ENCODE measurements around the gene AFAP1. TPM values are rescaled to one million over a fixed set of nuclear protein-coding genes. Genes with fewer than 3 reads are reported as not detected.

Gene AFAP1
- total and polyA plus RNA-seq, 2 donors (not counting 1 experiment from before 2014, with no cell fraction given), result 0.03 to 0.44 TPM

DNA sequence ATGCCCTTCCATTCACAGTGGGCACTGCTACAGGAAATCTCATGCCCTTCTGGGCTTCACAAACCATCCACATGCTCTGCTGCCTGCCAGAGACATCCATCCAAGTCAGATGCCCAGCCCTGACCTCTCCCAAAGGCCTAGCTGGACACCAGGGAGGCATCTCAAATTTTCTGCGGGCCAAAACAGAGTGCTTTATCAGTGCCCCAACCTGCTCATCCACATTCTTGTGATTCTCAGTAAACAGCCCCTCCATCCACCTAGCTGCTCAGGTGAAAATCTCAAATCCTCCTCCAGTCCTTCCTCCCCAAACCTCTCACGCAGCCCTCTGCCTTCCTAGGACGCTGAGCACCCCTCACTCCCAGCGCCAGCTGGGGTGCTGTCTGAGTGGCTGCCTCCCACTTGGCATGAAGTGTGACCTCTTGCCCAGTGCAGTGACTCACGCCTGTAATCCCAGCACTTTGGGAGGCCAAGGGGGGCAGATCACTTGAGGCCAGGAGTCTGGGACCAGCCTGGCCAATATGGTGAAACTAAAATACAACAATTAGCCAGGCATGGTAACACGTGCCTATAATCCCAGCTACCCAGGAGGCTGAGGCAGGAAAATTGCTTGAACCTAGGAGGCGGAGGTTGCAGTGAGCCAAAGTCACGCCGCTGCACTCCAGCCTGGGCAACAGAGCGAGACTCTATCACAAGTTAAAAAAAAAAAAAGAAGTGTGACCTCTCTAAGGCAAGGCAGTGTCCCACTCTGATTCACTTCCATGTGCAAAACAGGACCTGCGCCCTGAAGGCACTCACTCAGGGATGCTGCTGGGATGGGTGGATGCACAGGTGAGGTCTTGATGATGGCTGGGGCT, 1.7 kb upstream of the AFAP1 start:
- Histone ChIP-seq H3K27me3 (replicated peaks in 1 of 4; ENCODE audit: control extremely low read depth in 1 of 4, control insufficient read depth in 3 of 4, insufficient read depth in 4 of 4, low read length in 3 of 4) (peaks cover 0 to 22% (median 13%) of the 10 kb centered on the region in 4 experiments), H3K9me3 (ENCODE audit: control extremely low read depth in 1 of 3, control insufficient read depth in 2 of 3, insufficient read depth in 1 of 3, low read length in 2 of 3) (peaks cover 0 to 15% (median 3%) of the 10 kb centered on the region in 3 donors), H3K4me1 (ENCODE audit: control insufficient read depth in 2 of 2, insufficient read depth in 2 of 2, low read length in 2 of 2) (peaks cover 10 to 17% of the 10 kb centered on the region in 2 donors), H3K4me3 (ENCODE audit: control extremely low read depth in 1 of 5, extremely low read depth in 1 of 5, insufficient read depth in 1 of 5, low read depth in 2 of 5, low read length in 4 of 5) (no peak overlapping the region), H3K27ac (ENCODE audit: low read length in 2 of 2) (no peak overlapping the region), H3K79me2 (ENCODE audit: control insufficient read depth, insufficient read depth, low read length) (no peaks in the 10 kb centered on the region), H4K20me1 (ENCODE audit: control insufficient read depth, insufficient read depth, low read length, poor library complexity, severe bottlenecking) (no peaks in the 10 kb centered on the region), H3K4me2 (replicated peaks; ENCODE audit: low read depth, low read length, poor library complexity, severe bottlenecking) (no peak overlapping the region), H3K9ac (ENCODE audit: low read length) (no peak overlapping the region), H3K36me3 (replicated peaks in 1 of 2; ENCODE audit: control extremely low read depth in 1 of 2, control insufficient read depth in 1 of 2, extremely low read depth in 1 of 2, insufficient read depth in 2 of 2, low read length in 1 of 2) (no peaks in the 10 kb centered on the region), H2AFZ (ENCODE audit: insufficient read depth, low read depth, low read length, poor library complexity, severe bottlenecking) (no peak overlapping the region)
- Mint-ChIP-seq H3K4me1 (peaks cover 8% of the 10 kb centered on the region), H3K9me3 (ENCODE audit: insufficient read depth) (no peaks in the 10 kb centered on the region), H3K4me3 (peak overlapping the region; percentile 24), H3K27ac (no peak overlapping the region), H3K27me3 (peaks cover 44% of the 10 kb centered on the region)
- TF ChIP-seq EZH2 (IDR thresholded peaks at IDR 0.05; ENCODE audit: borderline replicate concordance, insufficient read depth, low read depth, low read length, poor library complexity, severe bottlenecking), result no peak
- TF ChIP-seq, protein P1, sequence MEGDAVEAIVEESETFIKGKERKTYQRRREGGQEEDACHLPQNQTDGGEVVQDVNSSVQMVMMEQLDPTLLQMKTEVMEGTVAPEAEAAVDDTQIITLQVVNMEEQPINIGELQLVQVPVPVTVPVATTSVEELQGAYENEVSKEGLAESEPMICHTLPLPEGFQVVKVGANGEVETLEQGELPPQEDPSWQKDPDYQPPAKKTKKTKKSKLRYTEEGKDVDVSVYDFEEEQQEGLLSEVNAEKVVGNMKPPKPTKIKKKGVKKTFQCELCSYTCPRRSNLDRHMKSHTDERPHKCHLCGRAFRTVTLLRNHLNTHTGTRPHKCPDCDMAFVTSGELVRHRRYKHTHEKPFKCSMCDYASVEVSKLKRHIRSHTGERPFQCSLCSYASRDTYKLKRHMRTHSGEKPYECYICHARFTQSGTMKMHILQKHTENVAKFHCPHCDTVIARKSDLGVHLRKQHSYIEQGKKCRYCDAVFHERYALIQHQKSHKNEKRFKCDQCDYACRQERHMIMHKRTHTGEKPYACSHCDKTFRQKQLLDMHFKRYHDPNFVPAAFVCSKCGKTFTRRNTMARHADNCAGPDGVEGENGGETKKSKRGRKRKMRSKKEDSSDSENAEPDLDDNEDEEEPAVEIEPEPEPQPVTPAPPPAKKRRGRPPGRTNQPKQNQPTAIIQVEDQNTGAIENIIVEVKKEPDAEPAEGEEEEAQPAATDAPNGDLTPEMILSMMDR (IDR thresholded peaks at IDR 0.05), result no peak
- no peak for DNase-seq
- CTCF ChIA-PET, result no interaction called here
- POLR2A ChIA-PET, result no interaction called here
- no peak for ATAC-seq (ENCODE audit: low read depth)
- intact Hi-C loops (cut with micrococcal nuclease), result no loop called here
- WGBS (ENCODE audit: insufficient coverage), result 84% methylated on average over 9 of the region's 11 CpGs

Measured in B cell (primary cell).